ENCODE measurements around the gene GALNT18. TPM values are rescaled to one million over a fixed set of nuclear protein-coding genes. Genes with fewer than 3 reads are reported as not detected.

GALNT18 gene
- total RNA-seq, 3 donors from 2014 or later: 2.2 to 3.4 (median 3.3) TPM

- DNase-seq: no peak
- Mint-ChIP-seq H3K4me1 (ENCODE audit: low read depth) (no peaks in the 10 kb centered on the region), H3K4me3 (no peak overlapping the region), H3K36me3 (ENCODE audit: insufficient read depth) (no peaks in the 10 kb centered on the region), H3K9me3 (no peaks in the 10 kb centered on the region), H3K27me3 (ENCODE audit: low read depth) (peaks cover 2% of the 10 kb centered on the region)
- no peak for ATAC-seq
Observed at GRCh38 chr11:11426226-11426952, 195.4 kb downstream of the GALNT18 start.

DNA sequence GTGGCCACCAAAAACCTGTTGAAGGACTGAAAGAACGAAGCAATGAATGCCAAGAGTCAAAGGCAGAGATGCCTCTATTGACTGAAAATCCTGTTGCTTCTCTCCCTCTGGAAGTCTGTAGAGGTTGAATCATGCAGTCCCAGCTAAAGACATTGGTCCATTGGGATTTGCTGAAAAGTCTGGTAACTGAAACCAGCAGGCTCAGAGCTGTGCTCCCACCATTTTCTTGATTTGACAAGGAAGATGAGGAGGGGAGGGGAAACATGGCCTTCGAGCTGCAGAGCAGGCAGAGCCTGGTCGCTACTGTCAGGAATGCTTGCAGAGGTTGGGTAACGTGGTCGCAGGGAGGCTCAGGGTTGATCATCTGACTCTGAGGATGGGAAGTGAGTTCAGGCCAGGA, 196.0 kb downstream of the GALNT18 start:
- no peaks in the 10 kb centered on the region for H3K36me3 Mint-ChIP-seq (ENCODE audit: insufficient read depth)
- DNase-seq: no peak
- no peaks in the 10 kb centered on the region for H3K9me3 Mint-ChIP-seq
- ATAC-seq: no peak
- no peak overlapping the region for H3K4me3 Mint-ChIP-seq
- peaks cover 2% of the 10 kb centered on the region for H3K27me3 Mint-ChIP-seq (ENCODE audit: low read depth)
- H3K4me1 Mint-ChIP-seq (ENCODE audit: low read depth): no peaks in the 10 kb centered on the region

DNA sequence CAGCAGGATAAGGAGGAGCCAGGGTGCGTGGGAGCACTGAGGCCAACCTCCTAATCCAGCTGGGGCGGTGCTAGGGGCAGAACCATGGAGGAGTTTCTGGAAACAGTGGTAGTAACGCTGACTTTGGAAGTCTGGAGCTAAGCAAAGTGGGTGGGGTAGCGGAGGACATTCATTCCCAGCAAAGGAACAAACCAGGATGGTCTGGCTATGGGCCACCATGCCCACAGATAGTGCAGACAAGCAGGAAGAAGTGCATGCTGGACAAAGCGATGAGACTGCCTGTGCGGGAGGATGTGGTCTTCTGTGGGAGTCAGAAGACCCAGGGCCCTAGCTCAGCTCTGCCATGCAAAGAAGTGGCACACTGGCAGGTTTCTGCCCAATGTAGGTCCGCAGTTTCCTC, 197.1 kb downstream of the GALNT18 start:
- Mint-ChIP-seq H3K4me3 (no peak overlapping the region), H3K27me3 (ENCODE audit: low read depth) (peaks cover 2% of the 10 kb centered on the region), H3K36me3 (ENCODE audit: insufficient read depth) (no peaks in the 10 kb centered on the region), H3K9me3 (no peaks in the 10 kb centered on the region), H3K4me1 (ENCODE audit: low read depth) (no peaks in the 10 kb centered on the region)
- DNase-seq: no peak
- no peak for ATAC-seq

DNA sequence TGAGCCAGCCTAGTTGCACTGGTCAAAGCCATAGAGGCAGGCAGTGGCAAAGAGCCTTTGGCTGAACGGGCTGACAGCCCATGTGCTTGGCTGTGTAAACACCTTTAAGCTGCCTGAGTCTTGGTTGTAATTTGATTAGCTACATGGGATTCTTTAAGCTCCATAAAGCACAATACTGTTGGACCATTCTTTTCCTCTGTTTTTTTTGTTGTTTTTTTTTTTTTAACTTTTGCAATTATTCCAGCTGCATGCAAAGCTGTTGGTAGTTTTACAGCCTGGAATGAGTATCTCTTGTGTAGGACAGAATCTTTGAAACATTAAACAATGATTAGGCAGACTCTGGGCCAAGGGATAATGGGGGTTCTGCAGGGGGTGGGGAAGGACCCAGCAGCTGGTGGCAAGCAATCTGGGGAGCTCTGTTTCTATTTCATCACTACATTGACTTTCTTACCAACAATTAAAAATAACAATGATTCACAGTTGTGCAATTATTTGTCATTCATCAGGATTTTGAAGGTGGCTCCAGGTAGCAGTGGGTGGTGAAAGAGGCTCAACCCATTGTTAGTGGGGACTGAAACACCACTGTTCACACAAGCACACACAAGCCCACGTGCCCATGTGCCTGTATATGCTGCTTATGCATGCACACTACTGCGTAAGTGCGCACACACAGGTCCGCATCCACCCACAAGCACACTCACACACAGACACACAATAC, 199.2 kb downstream of the GALNT18 start:
- ATAC-seq (no peak), DNase-seq (no peak)
- no peak overlapping the region for H3K4me3 Mint-ChIP-seq
- no peaks in the 10 kb centered on the region for H3K9me3 Mint-ChIP-seq
- no peaks in the 10 kb centered on the region for H3K36me3 Mint-ChIP-seq (ENCODE audit: insufficient read depth)
- H3K27me3 Mint-ChIP-seq (ENCODE audit: low read depth): peaks cover 2% of the 10 kb centered on the region
- H3K4me1 Mint-ChIP-seq (ENCODE audit: low read depth): no peaks in the 10 kb centered on the region

DNA sequence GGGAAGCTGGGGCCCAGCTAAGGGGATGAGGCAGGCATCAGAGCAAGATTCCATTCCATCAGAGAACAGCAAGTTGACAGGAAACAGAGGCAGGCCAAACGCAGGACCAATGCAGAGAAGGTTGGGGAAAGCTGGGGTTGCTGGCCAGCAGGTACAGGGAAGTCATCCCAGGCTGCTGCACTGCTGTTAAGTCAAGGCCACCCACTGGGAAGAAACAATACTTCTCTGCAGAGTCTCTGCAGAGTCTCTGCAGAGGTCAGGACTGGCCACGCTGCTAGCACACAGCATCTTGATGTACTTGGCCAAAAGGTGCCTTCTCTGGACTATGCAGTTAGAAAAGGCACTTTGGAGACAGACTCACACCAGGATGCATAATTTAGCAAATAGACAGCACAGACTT, 200.3 kb downstream of the GALNT18 start:
- DNase-seq (no peak), ATAC-seq (no peak)
- Mint-ChIP-seq H3K36me3 (ENCODE audit: insufficient read depth) (no peaks in the 10 kb centered on the region), H3K4me1 (ENCODE audit: low read depth) (no peaks in the 10 kb centered on the region), H3K9me3 (no peaks in the 10 kb centered on the region), H3K27me3 (ENCODE audit: low read depth) (peaks cover 7% of the 10 kb centered on the region), H3K4me3 (no peak overlapping the region)

GRCh38 chr11:11420899-11421285, 200.9 kb downstream of the GALNT18 start:
- no peaks in the 10 kb centered on the region for H3K36me3 Mint-ChIP-seq (ENCODE audit: insufficient read depth)
- DNase-seq (no peak), ATAC-seq (no peak)
- peaks cover 8% of the 10 kb centered on the region for H3K27me3 Mint-ChIP-seq (ENCODE audit: low read depth)
- no peaks in the 10 kb centered on the region for H3K4me1 Mint-ChIP-seq (ENCODE audit: low read depth)
- H3K9me3 Mint-ChIP-seq: no peaks in the 10 kb centered on the region
- H3K4me3 Mint-ChIP-seq: no peak overlapping the region

GRCh38 chr11:11420191-11420898, 201.5 kb downstream of the GALNT18 start:
- ATAC-seq (no peak), DNase-seq (no peak)
- Mint-ChIP-seq H3K9me3 (no peaks in the 10 kb centered on the region), H3K4me3 (no peak overlapping the region), H3K27me3 (ENCODE audit: low read depth) (peaks cover 11% of the 10 kb centered on the region), H3K36me3 (ENCODE audit: insufficient read depth) (no peaks in the 10 kb centered on the region), H3K4me1 (ENCODE audit: low read depth) (no peaks in the 10 kb centered on the region)

DNA sequence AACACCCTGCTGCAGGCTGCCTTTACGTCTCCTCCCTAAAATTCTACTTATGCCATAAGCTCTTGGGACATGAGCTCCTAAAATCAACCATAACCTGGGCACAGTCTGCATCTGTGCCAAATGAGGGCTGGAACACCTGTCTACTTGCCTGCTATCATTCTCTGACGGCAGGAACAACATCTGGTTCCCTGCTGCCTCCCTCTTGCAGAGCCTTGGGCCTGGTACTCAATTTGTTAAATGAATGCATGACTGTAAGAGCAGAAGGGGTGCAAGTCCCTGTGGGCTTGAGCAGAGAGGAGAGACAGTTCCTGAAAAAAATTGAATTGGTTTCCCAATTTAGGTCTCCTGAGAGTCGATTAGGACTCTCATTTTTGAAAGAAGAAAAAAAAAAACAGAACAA, 202.1 kb downstream of the GALNT18 start:
- Mint-ChIP-seq H3K36me3 (ENCODE audit: insufficient read depth) (no peaks in the 10 kb centered on the region), H3K9me3 (no peaks in the 10 kb centered on the region), H3K27me3 (ENCODE audit: low read depth) (peaks cover 11% of the 10 kb centered on the region), H3K4me3 (no peak overlapping the region), H3K4me1 (ENCODE audit: low read depth) (no peaks in the 10 kb centered on the region)
- ATAC-seq (no peak), DNase-seq (no peak)

DNA sequence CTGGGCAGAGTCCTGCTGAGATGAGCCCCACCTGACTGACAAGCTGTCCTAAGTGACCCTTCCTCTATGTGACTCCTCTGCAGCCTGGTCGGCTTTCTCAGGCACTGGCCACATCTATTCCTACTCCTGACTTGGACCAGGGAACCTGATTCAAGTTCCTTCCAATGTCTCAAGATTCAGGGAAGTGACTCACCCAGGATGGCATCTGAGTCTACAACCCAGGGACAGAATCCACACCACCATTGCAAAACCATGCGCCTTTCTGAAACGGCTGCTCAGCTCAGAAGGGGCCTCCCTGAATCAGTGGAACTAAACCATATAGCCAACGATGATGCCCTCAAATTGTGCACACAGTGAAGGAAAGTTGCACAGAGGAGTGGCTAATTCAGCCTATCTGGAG, 204.9 kb downstream of the GALNT18 start:
- H3K4me1 Mint-ChIP-seq (ENCODE audit: low read depth): no peaks in the 10 kb centered on the region
- ATAC-seq (no peak), DNase-seq (no peak)

GRCh38 chr11:11416502-11416901, 205.3 kb downstream of the GALNT18 start:
- DNase-seq (no peak), ATAC-seq (no peak)
- H3K4me3 Mint-ChIP-seq: no peak overlapping the region
- H3K4me1 Mint-ChIP-seq (ENCODE audit: low read depth): no peaks in the 10 kb centered on the region
- H3K27me3 Mint-ChIP-seq (ENCODE audit: low read depth): peaks cover 14% of the 10 kb centered on the region
- H3K9me3 Mint-ChIP-seq: no peaks in the 10 kb centered on the region
- H3K36me3 Mint-ChIP-seq (ENCODE audit: insufficient read depth): no peaks in the 10 kb centered on the region

More for the DNA sequence above, 204.9 kb downstream of the GALNT18 start:
- H3K27me3 Mint-ChIP-seq (ENCODE audit: low read depth): peaks cover 14% of the 10 kb centered on the region
- no peaks in the 10 kb centered on the region for H3K36me3 Mint-ChIP-seq (ENCODE audit: insufficient read depth)
- no peaks in the 10 kb centered on the region for H3K9me3 Mint-ChIP-seq
- H3K4me3 Mint-ChIP-seq: no peak overlapping the region

DNA sequence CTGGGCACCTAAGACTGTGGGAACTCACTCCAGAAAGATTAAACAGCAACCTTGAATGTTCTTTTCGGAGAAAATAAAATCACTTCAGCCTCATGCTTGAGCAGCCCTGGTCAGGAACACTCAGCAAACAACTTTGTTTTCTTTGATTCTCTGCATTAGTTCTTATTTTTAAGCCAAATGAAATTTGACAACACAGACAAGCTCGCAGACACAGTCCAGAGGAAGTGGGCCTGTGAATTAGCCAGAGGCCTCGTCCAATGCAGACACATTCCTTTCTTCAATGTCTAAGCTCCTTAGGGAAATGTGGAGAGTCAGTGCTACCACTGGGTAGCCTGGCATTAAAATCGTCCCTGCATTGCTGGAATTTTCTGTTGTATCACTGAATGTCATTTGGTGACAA, 205.9 kb downstream of the GALNT18 start:
- no peak overlapping the region for H3K4me3 Mint-ChIP-seq
- DNase-seq (no peak), ATAC-seq (no peak)
- no peaks in the 10 kb centered on the region for H3K9me3 Mint-ChIP-seq
- H3K4me1 Mint-ChIP-seq (ENCODE audit: low read depth): no peaks in the 10 kb centered on the region
- peaks cover 14% of the 10 kb centered on the region for H3K27me3 Mint-ChIP-seq (ENCODE audit: low read depth)
- no peaks in the 10 kb centered on the region for H3K36me3 Mint-ChIP-seq (ENCODE audit: insufficient read depth)

- DNase-seq (no peak), ATAC-seq (no peak)
- no peaks in the 10 kb centered on the region for H3K36me3 Mint-ChIP-seq (ENCODE audit: insufficient read depth)
- no peaks in the 10 kb centered on the region for H3K9me3 Mint-ChIP-seq
- H3K4me3 Mint-ChIP-seq: no peak overlapping the region
- H3K27me3 Mint-ChIP-seq (ENCODE audit: low read depth): peaks cover 14% of the 10 kb centered on the region
- no peaks in the 10 kb centered on the region for H3K4me1 Mint-ChIP-seq (ENCODE audit: low read depth)
Observed at GRCh38 chr11:11414996-11415395, 206.8 kb downstream of the GALNT18 start.

- H3K27me3 Mint-ChIP-seq (ENCODE audit: low read depth): peaks cover 14% of the 10 kb centered on the region
- H3K9me3 Mint-ChIP-seq: no peaks in the 10 kb centered on the region
- ATAC-seq: no peak
- H3K36me3 Mint-ChIP-seq (ENCODE audit: insufficient read depth): no peaks in the 10 kb centered on the region
- no peak overlapping the region for H3K4me3 Mint-ChIP-seq
- no peak for DNase-seq
- H3K4me1 Mint-ChIP-seq (ENCODE audit: low read depth): no peaks in the 10 kb centered on the region
Observed at GRCh38 chr11:11413776-11414175, 208.0 kb downstream of the GALNT18 start.

DNA sequence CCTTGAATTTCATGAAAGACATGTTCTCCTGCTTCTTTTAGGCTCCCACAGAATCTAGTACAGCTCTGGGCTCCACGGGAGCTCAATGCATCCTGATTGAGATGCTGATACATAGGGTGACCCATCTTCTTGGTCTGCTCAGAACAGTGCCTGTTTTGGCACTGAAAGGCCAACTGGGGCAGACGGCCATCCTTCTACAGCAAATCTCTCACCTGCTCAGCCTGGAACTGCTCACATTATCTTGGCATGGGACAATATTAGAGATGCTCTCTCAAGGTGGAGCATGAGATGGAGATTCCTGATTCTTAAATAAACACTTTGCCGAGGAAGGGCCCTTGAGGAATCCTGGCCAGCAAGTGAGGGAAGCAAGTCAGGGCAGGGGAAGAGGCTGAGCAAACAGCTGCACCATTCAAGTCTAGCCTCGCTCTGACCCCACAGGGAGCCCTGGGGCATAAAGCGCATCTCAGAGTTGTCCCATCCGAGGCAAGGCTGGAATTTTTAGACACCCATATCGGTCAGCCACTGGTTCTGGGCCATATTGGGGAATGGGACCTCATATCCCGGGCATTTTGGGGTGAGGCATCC, 210.3 kb downstream of the GALNT18 start:
- no peaks in the 10 kb centered on the region for H3K36me3 Mint-ChIP-seq (ENCODE audit: insufficient read depth)
- peaks cover 9% of the 10 kb centered on the region for H3K27me3 Mint-ChIP-seq (ENCODE audit: low read depth)
- no peaks in the 10 kb centered on the region for H3K4me1 Mint-ChIP-seq (ENCODE audit: low read depth)
- no peak for ATAC-seq
- no peak overlapping the region for H3K4me3 Mint-ChIP-seq
- H3K9me3 Mint-ChIP-seq: no peaks in the 10 kb centered on the region
- DNase-seq: no peak
